ENCODE results near the gene NGEF. TPM values are rescaled to one million over a fixed set of nuclear protein-coding genes. Genes with fewer than 3 reads are reported as not detected.

The NGEF gene
- total RNA-seq, 1 experiment from 2014 or later = 1.9 TPM

DNA sequence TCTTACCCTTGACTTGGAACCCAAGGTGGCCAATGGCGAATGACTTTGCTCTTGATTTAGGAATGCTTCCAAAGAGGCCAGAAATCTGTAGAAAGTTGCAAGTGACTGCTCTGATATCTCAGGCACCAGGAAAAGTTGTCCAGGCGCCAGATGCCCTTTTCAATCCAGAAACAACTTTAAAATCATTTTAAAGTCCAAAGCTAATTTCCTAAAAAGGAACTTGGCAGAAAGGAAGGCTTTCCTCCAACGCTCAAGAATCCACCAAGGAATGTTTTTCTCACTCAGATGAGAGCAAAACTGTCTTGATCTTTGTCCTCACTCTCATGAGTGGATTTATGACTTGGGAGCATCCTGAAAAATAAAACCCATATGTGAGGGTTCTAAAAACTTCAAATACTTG lies 5.3 kb downstream of the NGEF start:
- H2AK5ac ChIP-seq (ENCODE audit: insufficient read length, low read length) = no peak overlapping the region

More for the DNA sequence above, 5.3 kb downstream of the NGEF start:
- no peak overlapping the region for H2BK12ac ChIP-seq (ENCODE audit: insufficient read length, low read depth, low read length)
- no peak overlapping the region for H3K9ac ChIP-seq (ENCODE audit: extremely low read depth, insufficient read length, low read length)
- no peak overlapping the region for H3K27ac Mint-ChIP-seq
- no peak overlapping the region for H3K4me3 Mint-ChIP-seq
- no peak overlapping the region for H3K56ac ChIP-seq (ENCODE audit: insufficient read length, low read depth, low read length)
- no peaks in the 10 kb centered on the region for H3K4me1 Mint-ChIP-seq
- no CpG with 5 or more reads among the region's 3 CpGs for WGBS (ENCODE audit: extremely low coverage, insufficient read length, low lambda C conversion rate)
- no peaks in the 10 kb centered on the region for H3K9me3 Mint-ChIP-seq
- H3K23ac ChIP-seq (ENCODE audit: insufficient read length, low read depth, low read length) = no peak overlapping the region
- no peak overlapping the region for H4K91ac ChIP-seq (ENCODE audit: insufficient read length, low read depth, low read length)
- no peaks in the 10 kb centered on the region for H4K20me1 ChIP-seq (ENCODE audit: control insufficient read depth, insufficient read depth, insufficient read length)
- no peaks in the 10 kb centered on the region for H3K4me1 ChIP-seq (ENCODE audit: insufficient read depth, low read length)
- H3K4me2 ChIP-seq (ENCODE audit: insufficient read depth, insufficient read length, low read length) = no peak overlapping the region
- H4K8ac ChIP-seq (replicated peaks; ENCODE audit: insufficient read length, low read depth, low read length) = no peak overlapping the region
- H3K18ac ChIP-seq (ENCODE audit: insufficient read length, low read depth, low read length) = no peak overlapping the region
- H3K27me3 Mint-ChIP-seq (ENCODE audit: low read depth) = peaks cover 3% of the 10 kb centered on the region
- no peaks in the 10 kb centered on the region for H3K36me3 Mint-ChIP-seq (ENCODE audit: insufficient read depth in 1 of 3, low read depth in 3 of 3)
- H2AFZ ChIP-seq (ENCODE audit: low read length) = no peak overlapping the region
- H3K14ac ChIP-seq (ENCODE audit: insufficient read depth, low read length) = no peak overlapping the region
- no peaks in the 10 kb centered on the region for H3K79me1 ChIP-seq (ENCODE audit: insufficient read depth, low read depth, low read length, poor library complexity, severe bottlenecking)
- no peak overlapping the region for H3K27ac ChIP-seq (ENCODE audit: insufficient read length, low read depth, low read length)
- H3K23me2 ChIP-seq (ENCODE audit: insufficient read length, low read depth, low read length, poor library complexity, severe bottlenecking) = no peaks in the 10 kb centered on the region
- no peak for DNase-seq
- no peak overlapping the region for H4K5ac ChIP-seq (ENCODE audit: insufficient read length, low read depth, low read length)
- H3K4ac ChIP-seq (ENCODE audit: low read depth, low read length) = no peak overlapping the region
- H3K9me3 ChIP-seq (ENCODE audit: control insufficient read depth, low read depth, low read length) = no peaks in the 10 kb centered on the region
- no peak for TF ChIP-seq CTCF (conservative IDR thresholded peaks at IDR 0.05)
- H3K27me3 ChIP-seq (ENCODE audit: insufficient read depth, low read length) = no peaks in the 10 kb centered on the region
- H3T11ph ChIP-seq (ENCODE audit: low read length) = no peak overlapping the region
- no peak overlapping the region for H2BK120ac ChIP-seq (ENCODE audit: low read depth, low read length, poor library complexity, severe bottlenecking)
- no peaks in the 10 kb centered on the region for H3K79me2 ChIP-seq (ENCODE audit: insufficient read depth, low read length)
- no peak overlapping the region for H2BK15ac ChIP-seq (ENCODE audit: low read depth, low read length)
- no peak overlapping the region for H2BK20ac ChIP-seq (ENCODE audit: low read depth, low read length, poor library complexity, severe bottlenecking)
- no peak overlapping the region for H2BK5ac ChIP-seq (ENCODE audit: insufficient read length, low read length)

Measured in H9 (cell line).